Muscle layer of colon (tissue), 2 donors: ENCODE results near the gene AMIGO3.
"Not testable (repeated sequence)": the region's sequence is repeated elsewhere in the genome, so short reads cannot be mapped to it uniquely, and the experiment has no call there.

ENCODE experiments used
- H3K27ac ChIP-seq: one replicate; pipeline ENCODE4 v1.7.0; 2013; ENCODE audit warnings: low read depth, mild to moderate bottlenecking, low read length, moderate library complexity
- H3K27me3 ChIP-seq, 2 donors: one replicate each; pipeline ENCODE4 v1.7.0; 2013; ENCODE audit warnings: low read length in 2 of 2, mild to moderate bottlenecking in 2 of 2; ENCODE audit not compliant: insufficient read depth in 2 of 2, control insufficient read depth in 1 of 2
- H3K36me3 ChIP-seq: one replicate; pipeline ENCODE4 v1.7.0; 2013; ENCODE audit warnings: mild to moderate bottlenecking, low read length; ENCODE audit not compliant: insufficient read depth
- H3K4me1 ChIP-seq: one replicate; pipeline ENCODE4 v1.7.0; 2013; ENCODE audit warnings: mild to moderate bottlenecking, low read length; ENCODE audit not compliant: insufficient read depth
- H3K4me3 ChIP-seq, 2 donors: one replicate each; pipeline ENCODE4 v1.7.0; 2013; ENCODE audit warnings: low read length in 2 of 2, low read depth in 1 of 2, mild to moderate bottlenecking in 1 of 2, moderate library complexity in 1 of 2
- H3K9ac ChIP-seq: one replicate; pipeline ENCODE4 v1.7.0; 2013; ENCODE audit warnings: low read length
- H3K9me3 ChIP-seq: one replicate; pipeline ENCODE4 v1.7.0; 2013; ENCODE audit warnings: mild to moderate bottlenecking, low read length
- donor health status: abdominal sarcoma.
- donor health status: Adenocarcinoma of cecum.

The AMIGO3 gene

GRCh38 chr3:49690856-49691255 lies 28.6 kb downstream of the AMIGO3 start:
- not testable (repeated sequence) for H3K9ac ChIP-seq, H3K36me3 ChIP-seq, H3K27ac ChIP-seq, H3K9me3 ChIP-seq, H3K4me3 ChIP-seq, H3K27me3 ChIP-seq
- H3K4me1 ChIP-seq = peaks cover 15% of the 10 kb centered on the region

GRCh38 chr3:49689908-49690624 lies 29.4 kb downstream of the AMIGO3 start:
- Histone ChIP-seq H3K4me3 (peak overlapping the region; percentile 84 to 91), H3K27ac (peak overlapping the region; percentile 84), H3K9ac (peak overlapping the region; percentile 71), H3K4me1 (peaks cover 15% of the 10 kb centered on the region)
- H3K9me3 ChIP-seq, H3K27me3 ChIP-seq, H3K36me3 ChIP-seq: not testable (repeated sequence)

GRCh38 chr3:49689046-49689907 lies 30.2 kb downstream of the AMIGO3 start, which contains the start of the genes MST1 and RNF123:
Gene MST1, minus strand, starts transcription at chr3:49689474. Its CDS starts 783 bp downstream, at chr3:49688691.
Gene RNF123, plus strand, starts transcription at chr3:49689557. Its CDS starts 1,609 bp downstream, at chr3:49691166.
- peak within 1 kb of the TSS; percentile 84 to 91 for H3K4me3 ChIP-seq
- peak within 1 kb of the TSS; percentile 71 for H3K9ac ChIP-seq
- peaks cover 0 to 8% of the 10 kb centered on the region in 2 donors for H3K27me3 ChIP-seq
- H3K27ac ChIP-seq = peak within 1 kb of the TSS; percentile 84
- no peaks in the 10 kb centered on the region for H3K9me3 ChIP-seq
- H3K4me1 ChIP-seq = peaks cover 15% of the 10 kb centered on the region
- H3K36me3 ChIP-seq = no peaks in the 10 kb centered on the region

GRCh38 chr3:49688338-49689045 lies 31.0 kb downstream of the AMIGO3 start:
- Histone ChIP-seq H3K4me1 (peaks cover 15% of the 10 kb centered on the region), H3K9ac (peak overlapping the region; percentile 71), H3K4me3 (peak overlapping the region; percentile 84 to 91)
- not testable (repeated sequence) for H3K36me3 ChIP-seq, H3K27me3 ChIP-seq, H3K27ac ChIP-seq, H3K9me3 ChIP-seq

- H3K27ac ChIP-seq, H3K27me3 ChIP-seq, H3K9ac ChIP-seq, H3K36me3 ChIP-seq, H3K9me3 ChIP-seq, H3K4me3 ChIP-seq: not testable (repeated sequence)
- H3K4me1 ChIP-seq = peaks cover 15% of the 10 kb centered on the region
Measured at GRCh38 chr3:49687424-49687795, 32.1 kb downstream of the AMIGO3 start.

DNA sequence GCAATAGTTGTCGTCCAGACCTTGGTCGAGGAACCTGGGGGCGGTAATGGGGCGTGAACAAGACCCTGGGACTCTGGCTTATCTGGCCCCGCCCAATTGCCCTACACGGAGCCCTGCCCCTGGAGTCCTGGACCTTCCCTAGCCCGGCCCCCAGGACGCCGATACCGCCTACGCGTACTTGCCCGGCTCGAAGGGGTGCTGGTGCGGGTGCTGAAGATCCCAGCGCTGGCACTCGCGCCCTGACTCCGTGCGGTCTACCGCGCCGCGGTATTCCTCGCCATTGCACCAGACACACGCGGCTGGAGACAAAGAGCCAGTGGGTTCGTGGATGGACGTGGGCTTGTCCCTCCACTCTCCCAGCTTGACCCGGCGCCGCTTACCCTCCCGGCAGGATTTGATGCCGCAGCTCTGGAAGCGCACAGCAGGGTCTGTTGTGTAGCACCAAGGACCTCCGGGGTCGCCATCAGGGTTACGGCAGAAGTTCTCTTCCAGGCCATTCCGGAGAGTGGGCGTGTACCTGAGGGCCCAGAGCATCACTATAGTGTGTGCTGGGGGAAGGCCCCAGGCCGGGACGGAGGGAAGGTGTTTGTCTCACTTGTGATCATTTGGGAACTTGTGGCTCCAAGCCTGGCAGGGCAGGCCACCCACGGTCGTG lies 32.6 kb downstream of the AMIGO3 start:
- H3K27me3 ChIP-seq, H3K9ac ChIP-seq, H3K27ac ChIP-seq, H3K36me3 ChIP-seq, H3K4me3 ChIP-seq, H3K9me3 ChIP-seq: not testable (repeated sequence)
- H3K4me1 ChIP-seq = peaks cover 15% of the 10 kb centered on the region

- H3K9ac ChIP-seq, H3K27me3 ChIP-seq, H3K27ac ChIP-seq, H3K36me3 ChIP-seq, H3K9me3 ChIP-seq, H3K4me3 ChIP-seq: not testable (repeated sequence)
- peaks cover 13% of the 10 kb centered on the region for H3K4me1 ChIP-seq
Measured at GRCh38 chr3:49686346-49686745, 33.1 kb downstream of the AMIGO3 start.

DNA sequence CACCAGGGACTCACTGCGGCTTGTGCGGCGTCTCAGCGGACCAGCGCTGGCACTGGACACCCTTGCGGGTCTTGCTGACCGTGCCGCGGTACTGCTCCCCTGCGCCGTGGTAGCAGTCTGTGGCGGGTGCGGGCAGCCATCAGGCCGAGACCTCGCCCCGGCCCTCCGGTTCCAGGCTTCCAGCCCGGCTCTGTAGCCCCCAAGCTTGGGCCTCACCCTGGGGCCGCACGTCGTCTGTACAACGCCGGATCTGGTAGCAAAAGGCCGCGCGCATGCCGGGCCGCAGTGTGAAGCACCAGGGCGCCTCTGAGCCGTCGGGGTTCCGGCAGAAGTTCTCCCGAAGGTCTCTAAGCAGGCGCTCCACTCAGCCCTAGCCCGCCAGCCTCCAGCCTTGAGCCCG lies 33.6 kb downstream of the AMIGO3 start:
- not testable (repeated sequence) for H3K9me3 ChIP-seq, H3K4me3 ChIP-seq, H3K36me3 ChIP-seq, H3K27me3 ChIP-seq, H3K27ac ChIP-seq, H3K9ac ChIP-seq, H3K4me1 ChIP-seq

- not testable (repeated sequence) for H3K36me3 ChIP-seq, H3K27ac ChIP-seq, H3K4me3 ChIP-seq, H3K27me3 ChIP-seq, H3K4me1 ChIP-seq, H3K9ac ChIP-seq, H3K9me3 ChIP-seq
Measured at GRCh38 chr3:49685103-49685502, 34.4 kb downstream of the AMIGO3 start.

- not testable (repeated sequence) for H3K4me1 ChIP-seq, H3K9me3 ChIP-seq, H3K4me3 ChIP-seq, H3K27me3 ChIP-seq, H3K9ac ChIP-seq, H3K27ac ChIP-seq
- H3K36me3 ChIP-seq = peaks cover 16% of the 10 kb centered on the region
Measured at GRCh38 chr3:49684453-49684852, 35.0 kb downstream of the AMIGO3 start.

- peaks cover 29% of the 10 kb centered on the region for H3K36me3 ChIP-seq
- H3K4me3 ChIP-seq = no peak overlapping the region
- no peaks in the 10 kb centered on the region for H3K4me1 ChIP-seq
- peaks cover 0 to 8% of the 10 kb centered on the region in 2 donors for H3K27me3 ChIP-seq
- H3K9ac ChIP-seq = no peak overlapping the region
- no peaks in the 10 kb centered on the region for H3K9me3 ChIP-seq
- no peak overlapping the region for H3K27ac ChIP-seq
Measured at GRCh38 chr3:49683162-49683561, 36.3 kb downstream of the AMIGO3 start.
